ENCODE results near the gene IVL.

The IVL gene

GRCh38 chr1:152951711-152952110, 43.4 kb downstream of the IVL start:
- DNase-seq (ENCODE audit: low read depth in 2 of 2): no peak

- no peak for DNase-seq (ENCODE audit: low read depth in 2 of 2)
These were observed 45.4 kb downstream of the IVL start for GRCh38 chr1:152953761-152954160.

- no peak for DNase-seq (ENCODE audit: low read depth in 2 of 2)
These were observed 46.1 kb downstream of the IVL start for GRCh38 chr1:152954436-152954835.

DNA sequence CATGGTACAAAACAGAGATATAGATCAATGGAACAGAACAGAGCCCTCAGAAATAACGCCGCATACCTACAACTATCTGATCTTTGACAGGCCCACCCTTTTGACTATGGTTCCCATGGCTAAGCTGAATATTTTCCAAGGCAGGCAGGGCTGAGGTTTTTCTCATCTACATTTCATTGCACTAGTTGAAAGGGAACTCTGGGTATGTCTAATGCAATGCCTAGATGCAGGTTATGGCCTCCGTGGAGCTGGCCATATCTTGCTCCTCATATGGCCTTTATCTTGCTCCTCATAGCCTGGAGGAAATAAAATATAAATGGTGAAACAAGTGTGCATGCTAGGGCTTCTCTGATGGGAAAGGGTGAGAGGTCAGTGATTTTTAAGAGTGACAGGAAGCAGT, 49.2 kb downstream of the IVL start:
- no peak for DNase-seq (ENCODE audit: low read depth in 2 of 2)

DNA sequence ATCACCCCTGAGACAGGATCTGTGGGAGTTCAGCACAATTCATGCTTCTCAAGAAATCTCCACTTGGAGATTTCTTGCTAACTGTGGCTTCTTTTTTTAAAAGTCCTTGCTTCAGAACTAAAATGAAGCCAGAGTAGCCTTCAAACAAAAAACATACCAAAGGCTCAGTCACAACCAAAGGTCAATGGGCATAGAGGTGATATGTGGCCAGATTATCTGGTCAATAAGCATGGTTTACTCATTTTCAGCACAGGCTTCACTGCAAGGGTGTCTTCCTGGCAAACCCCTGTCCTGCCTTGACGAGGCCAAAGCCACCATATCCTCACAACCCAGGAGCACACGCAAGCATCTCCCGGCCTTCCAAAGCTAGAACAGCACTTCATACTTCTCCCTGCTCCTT, 50.9 kb downstream of the IVL start:
- no peak for DNase-seq (ENCODE audit: low read depth in 2 of 2)

GRCh38 chr1:152959801-152960451, 51.6 kb downstream of the IVL start:
- DNase-seq (ENCODE audit: low read depth in 2 of 2): no peak

GRCh38 chr1:152960452-152961044, 52.2 kb downstream of the IVL start:
- DNase-seq (ENCODE audit: low read depth in 2 of 2): no peak

Measured in fibroblast of skin of left quadriceps (primary cell).